GM11168 (cell line): ENCODE data around the gene TOGARAM1.

Experiments
- in situ Hi-C: fragments of 300-500 bp; cut with MboI; formaldehyde crosslinking; loops from one replicate; pipeline ENCODE4 v1.12.0; 2022; ENCODE audit warnings: low sequenced_read_pairs; ENCODE audit not compliant: unreplicated experiment

TOGARAM1 gene

GRCh38 chr14:44961554-44962333 lies at the start of gene TOGARAM1, which contains the start of gene KLHL28:
TOGARAM1 (plus strand) TSS chr14:44962190; CDS start chr14:44962422, 232 bp downstream.
KLHL28 (minus strand) TSS chr14:44961947; CDS start chr14:44945928, 16,019 bp downstream.
- in situ Hi-C loops: no loop called here

GRCh38 chr14:44914849-44915248 lies 47.1 kb upstream of the TOGARAM1 start:
- in situ Hi-C loops: loop anchor here (25.0 kb wide), 1 partner anchor 347 kb away; the partner anchor contains the start of gene MIS18BP1

GRCh38 chr14:44928793-44929192 lies 33.2 kb upstream of the TOGARAM1 start:
- in situ Hi-C loops: no loop called here

- in situ Hi-C loops: no loop called here
Observed at GRCh38 chr14:44935155-44935554, 26.8 kb upstream of the TOGARAM1 start.

- in situ Hi-C loops: no loop called here
Observed at GRCh38 chr14:44937547-44937946, 24.4 kb upstream of the TOGARAM1 start.

GRCh38 chr14:44940211-44940610 lies 21.8 kb upstream of the TOGARAM1 start:
- in situ Hi-C loops: no loop called here

GRCh38 chr14:44940944-44941343 lies 21.0 kb upstream of the TOGARAM1 start:
- in situ Hi-C loops: no loop called here

GRCh38 chr14:44941591-44941990 lies 20.4 kb upstream of the TOGARAM1 start:
- in situ Hi-C loops: no loop called here

- in situ Hi-C loops: no loop called here
Observed at GRCh38 chr14:44942436-44942835, 19.6 kb upstream of the TOGARAM1 start.

GRCh38 chr14:44944107-44944506 lies 17.9 kb upstream of the TOGARAM1 start:
- in situ Hi-C loops: no loop called here

- in situ Hi-C loops: no loop called here
Observed at GRCh38 chr14:44945264-44945663, 16.7 kb upstream of the TOGARAM1 start.

- in situ Hi-C loops: no loop called here
Observed at GRCh38 chr14:44951051-44951450, 10.9 kb upstream of the TOGARAM1 start.

GRCh38 chr14:44952391-44953110 lies 9.4 kb upstream of the TOGARAM1 start:
- in situ Hi-C loops: no loop called here

GRCh38 chr14:44954750-44955149 lies 7.2 kb upstream of the TOGARAM1 start:
- in situ Hi-C loops: no loop called here

- in situ Hi-C loops: no loop called here
Observed at GRCh38 chr14:44955528-44955927, 6.5 kb upstream of the TOGARAM1 start.

GRCh38 chr14:44956866-44957265 lies 5.1 kb upstream of the TOGARAM1 start:
- in situ Hi-C loops: no loop called here

GRCh38 chr14:44959538-44959937 lies 2.5 kb upstream of the TOGARAM1 start:
- in situ Hi-C loops: no loop called here

GRCh38 chr14:44960146-44960545 lies 1.8 kb upstream of the TOGARAM1 start:
- in situ Hi-C loops: no loop called here

GRCh38 chr14:44960646-44961045 lies 1.3 kb upstream of the TOGARAM1 start:
- in situ Hi-C loops: no loop called here

GRCh38 chr14:44961151-44961553 lies 838 bp upstream of the TOGARAM1 start:
- in situ Hi-C loops: no loop called here

GRCh38 chr14:44962334-44963043 lies 499 bp downstream of the TOGARAM1 start:
- in situ Hi-C loops: no loop called here
